ENCODE results near the gene C5orf52.
"Not testable (repeated sequence)": the region's sequence is repeated elsewhere in the genome, so short reads cannot be mapped to it uniquely, and the experiment has no call there.

The C5orf52 gene

DNA sequence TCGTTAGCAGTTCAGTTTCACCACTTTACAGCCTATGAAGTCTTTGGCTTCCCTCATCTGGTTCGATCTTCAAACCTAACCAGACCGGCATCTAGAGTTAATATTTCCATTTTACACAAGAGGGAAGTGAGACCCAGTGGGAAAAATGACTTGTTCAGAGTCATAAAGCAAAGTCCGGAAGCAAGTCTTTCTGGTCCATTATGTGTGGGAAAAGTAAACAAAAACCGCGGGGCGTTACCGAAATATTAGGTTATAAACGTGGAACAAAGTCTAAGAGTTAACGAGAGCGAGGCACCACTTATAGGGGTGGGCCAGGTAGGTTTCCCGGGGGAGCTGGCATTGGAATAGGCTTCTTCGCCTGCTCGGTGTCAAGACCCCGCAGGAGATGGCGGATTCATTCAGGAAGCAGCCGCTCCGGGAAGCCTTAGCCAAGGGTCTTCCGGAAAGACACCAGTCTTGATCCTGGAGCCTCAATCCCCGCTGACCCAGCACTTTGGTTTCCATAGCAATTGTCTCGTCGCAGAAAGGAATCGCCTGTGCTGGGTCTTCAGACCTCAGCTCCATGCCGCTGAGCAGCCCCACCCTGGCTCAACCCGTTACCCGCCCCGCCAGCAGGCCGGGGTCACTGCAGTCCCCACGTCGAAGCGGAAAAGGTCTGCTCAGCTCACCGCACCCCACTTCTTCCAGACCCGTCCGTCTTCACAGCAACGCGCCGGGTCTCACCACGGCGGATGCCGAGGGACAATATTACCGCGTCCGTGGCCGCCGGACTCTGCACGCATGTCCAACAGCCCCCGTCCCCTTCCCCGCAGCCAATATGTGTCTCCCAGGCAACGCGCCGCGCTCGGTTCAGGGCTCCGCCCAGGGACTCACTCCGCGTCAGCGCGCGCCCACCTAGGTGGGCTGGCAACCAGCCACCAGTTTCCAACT is at the start of gene C5orf52:
C5orf52 (plus strand) TSS at position 872 of the 930 bp plus-strand sequence. CDS start 82 bp downstream, outside the sequence.
- DNase-seq (ENCODE audit: low read depth) = no peak

DNA sequence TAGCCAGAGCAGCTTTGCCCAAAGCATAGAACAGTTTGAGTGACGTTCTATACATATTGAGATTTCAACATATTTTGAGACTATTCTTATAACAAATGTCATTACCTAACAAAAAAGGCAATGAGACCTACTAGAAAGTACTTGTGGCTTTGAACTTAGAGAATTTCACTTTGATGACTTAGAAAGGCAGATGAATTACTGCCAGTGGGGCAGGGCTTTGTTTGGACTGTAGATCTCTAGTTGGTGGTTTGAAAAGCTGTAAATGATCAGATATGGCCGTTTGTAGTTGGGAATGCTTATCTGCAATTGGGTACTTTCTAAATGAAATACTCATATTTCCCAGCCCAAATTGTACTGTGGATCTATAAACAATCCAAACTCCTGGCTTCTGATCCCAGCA is 47.2 kb upstream of the C5orf52 start:
- DNase-seq (ENCODE audit: low read depth) = no peak

DNA sequence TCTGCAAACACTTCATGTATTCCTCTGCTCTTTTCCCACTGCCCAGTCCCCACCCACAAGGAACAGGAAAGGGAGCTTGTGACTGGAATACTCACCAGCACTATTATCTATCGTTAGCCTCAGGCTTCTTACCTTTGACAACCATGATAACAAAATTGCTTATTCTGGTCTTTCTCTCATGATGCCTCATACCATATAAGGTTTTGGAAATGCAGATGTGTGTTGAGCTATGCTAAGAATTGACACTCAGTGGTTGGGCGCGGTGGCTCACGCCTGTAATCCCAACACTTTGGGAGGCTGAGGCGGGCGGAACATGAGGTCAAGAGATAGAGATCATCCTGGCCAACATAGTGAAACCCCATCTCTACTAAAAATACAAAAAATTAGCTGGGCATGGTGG is 44.5 kb upstream of the C5orf52 start:
- no peak for DNase-seq (ENCODE audit: low read depth)

DNA sequence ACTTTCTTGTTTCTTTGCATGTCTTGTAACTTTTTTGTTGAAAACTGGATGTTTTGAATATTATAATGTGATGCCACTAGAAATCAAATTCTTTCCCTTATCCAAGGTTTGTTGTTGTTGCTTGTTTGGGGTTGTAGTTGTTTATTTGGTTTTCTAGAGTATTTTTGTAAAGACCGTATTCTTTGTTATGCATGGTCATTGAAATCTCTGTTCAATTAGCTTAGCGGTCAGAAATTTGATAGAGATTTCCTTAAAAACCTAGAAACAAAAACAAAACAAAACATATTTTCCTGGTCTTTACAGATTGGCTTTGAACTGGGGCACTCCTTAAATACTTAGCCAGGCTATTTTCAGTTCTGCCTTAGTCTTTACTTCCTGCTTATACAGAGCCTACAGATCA is 41.0 kb upstream of the C5orf52 start:
- no peak for DNase-seq (ENCODE audit: low read depth)

DNA sequence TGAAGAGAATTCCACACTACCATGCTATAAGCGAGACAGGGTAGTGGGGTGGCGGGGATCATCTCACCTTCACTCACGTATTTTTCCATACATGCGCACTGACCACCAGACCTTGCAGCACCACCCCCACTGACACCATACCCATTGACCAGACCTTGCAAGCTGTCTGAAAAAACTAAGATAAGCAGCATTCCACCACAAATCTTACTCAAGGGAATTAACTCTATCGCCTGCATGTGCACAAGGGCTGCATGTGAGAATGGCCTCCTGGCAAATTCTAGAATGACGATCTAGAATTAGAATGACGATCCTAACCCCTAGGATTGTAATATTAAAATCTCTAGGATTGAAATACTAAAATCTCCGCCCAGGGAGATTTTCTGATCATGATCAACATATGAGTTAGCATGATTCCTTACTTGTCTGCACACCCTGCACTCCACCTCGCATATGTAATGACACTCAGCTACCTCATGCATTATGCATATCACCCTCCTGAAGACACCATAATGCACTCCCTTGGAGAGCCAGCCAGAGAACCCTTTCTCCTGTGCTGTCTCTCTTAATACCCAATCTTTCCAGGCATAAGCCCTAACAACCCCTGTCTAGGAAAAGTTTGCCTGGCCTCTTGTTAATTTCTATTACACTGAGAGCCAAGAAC is 30.8 kb upstream of the C5orf52 start:
- no peak for DNase-seq (ENCODE audit: low read depth)

DNA sequence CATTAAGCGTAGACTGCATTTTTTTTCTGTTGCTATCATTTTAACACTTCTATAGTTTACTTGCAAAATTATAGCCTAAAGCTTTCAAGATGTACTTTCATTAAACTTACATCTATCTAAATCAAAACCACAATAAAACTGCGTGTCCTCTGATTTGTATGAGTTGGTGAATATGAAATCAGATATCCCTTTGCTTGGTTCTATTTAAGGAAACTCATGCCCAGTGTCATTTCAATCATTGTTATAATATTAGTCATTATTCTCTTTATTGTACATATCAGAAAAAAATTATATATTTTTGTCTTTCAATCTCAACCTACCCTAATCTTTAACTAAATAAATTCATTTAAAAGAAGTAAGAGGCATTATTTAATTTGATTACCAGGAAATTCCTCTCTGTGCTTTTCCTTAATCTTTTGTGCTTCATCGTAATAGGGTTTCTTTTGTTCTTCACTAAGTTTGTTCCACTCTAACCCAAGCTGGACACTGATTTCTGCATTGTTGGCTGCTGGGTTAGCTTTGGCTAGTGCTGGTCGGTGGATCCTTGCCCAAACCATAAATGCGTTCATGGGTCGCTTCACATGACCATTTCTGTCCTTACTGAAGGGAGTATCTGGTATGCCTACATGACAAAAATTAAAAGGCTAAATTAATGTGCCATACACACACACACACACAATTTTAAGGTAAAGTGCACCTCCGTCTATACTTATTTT is 22.9 kb upstream of the C5orf52 start:
- no peak for DNase-seq (ENCODE audit: low read depth)

DNA sequence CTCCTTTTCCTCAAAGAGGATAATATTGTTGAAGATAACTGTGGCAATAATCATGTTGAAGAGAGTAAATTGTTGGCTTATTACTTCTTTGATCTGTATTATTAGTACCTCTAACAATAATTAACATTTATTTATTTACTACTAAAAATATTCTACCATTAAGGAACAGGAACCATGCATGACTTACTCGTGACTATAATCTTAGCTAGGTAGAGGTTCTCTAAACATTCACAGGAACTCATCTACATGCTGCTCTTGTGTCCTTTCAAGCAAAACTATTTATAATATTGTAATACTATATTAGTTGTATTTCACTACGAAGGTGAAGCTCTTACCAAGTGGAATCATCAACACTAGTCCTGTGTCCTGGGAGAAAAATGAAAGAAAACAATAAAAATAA is 22.2 kb upstream of the C5orf52 start:
- DNase-seq (ENCODE audit: low read depth) = no peak

DNA sequence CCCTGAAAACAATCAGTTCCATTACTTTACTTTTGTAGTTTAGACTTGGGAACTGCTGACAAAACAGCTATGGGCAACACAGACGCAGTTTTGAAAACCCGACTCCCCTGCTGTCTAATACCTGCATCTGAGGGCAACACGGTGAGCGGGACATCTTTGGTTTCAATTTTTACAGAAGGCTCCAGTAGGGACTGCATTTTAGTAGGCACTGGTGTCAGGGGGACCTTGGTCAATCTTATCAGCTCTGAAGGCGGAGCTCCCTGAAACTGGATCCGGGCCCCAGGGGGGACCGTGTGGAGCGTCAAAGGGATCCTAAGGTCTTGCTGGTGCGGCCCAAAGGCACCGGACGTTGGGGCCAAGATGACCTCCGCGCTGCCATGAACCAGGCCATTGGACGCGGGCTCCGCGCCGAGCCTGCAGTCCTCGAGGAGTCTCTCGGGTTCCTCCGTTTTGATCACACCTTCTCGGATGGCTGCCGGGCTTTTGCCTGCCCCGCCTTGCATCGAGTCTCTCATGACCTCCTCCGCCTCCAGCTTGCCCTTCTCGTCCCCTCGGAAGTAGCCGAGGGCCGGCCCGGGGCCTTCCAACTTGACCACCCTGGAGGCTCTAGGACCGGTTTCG is 20.2 kb upstream of the C5orf52 start:
- DNase-seq (ENCODE audit: low read depth) = no peak

DNA sequence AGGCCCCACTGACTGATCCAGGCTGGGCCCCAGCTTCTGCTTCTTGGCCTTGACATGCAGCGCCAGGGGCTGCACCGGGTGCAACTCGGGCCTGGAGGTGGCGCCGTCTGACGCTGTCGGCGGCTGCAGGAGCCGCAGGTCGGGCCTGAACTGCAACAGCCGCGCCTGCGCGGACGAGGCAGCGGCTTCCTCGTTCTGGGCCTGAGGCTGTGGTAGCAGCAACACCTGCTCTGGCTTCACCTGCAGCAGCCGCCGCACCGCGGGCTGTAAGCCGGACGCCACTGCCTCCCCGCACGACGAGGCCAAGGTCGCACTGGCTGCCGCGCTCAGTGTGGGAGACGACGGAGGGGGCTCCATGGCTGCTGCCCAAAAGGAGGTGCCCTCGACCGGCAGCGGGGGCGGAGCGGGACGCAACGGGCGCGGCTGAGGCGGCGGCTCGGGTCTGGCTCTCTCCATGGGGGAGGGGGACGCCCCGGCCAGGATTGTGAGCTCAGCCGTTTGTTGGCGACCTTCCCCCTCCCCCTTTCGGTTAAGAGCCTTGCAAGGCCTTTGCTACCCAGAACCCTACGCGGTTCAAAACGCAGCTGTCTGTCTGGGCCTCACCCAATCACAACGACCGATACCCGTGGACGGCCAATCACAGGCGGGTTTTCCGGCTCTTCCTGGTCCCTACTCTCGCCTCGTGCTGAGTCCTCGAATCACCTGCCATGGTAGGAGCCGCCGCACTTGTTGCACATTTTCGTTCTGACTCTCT is 19.5 kb upstream of the C5orf52 start:
- DNase-seq (ENCODE audit: low read depth) = peak; percentile 70

DNA sequence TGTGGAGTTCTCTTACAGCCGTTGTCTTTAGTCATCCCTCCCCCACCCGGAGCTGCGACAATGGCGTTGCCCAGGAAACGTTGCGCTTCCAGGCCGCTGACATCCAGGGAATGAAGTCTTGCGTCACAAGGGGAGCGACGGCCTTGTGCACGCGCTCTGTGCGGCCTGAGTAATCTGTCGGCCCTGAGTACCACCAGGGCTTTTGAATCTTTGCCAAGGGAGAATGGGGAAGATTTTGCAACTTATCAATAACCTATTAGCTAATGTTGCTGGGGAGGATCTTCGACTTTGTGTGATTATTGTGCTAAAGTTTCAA is 19.0 kb upstream of the C5orf52 start, which contains the start of gene SOX30:
SOX30 (minus strand) TSS at position 62 of the 316 bp plus-strand sequence. CDS start 360 bp downstream, outside the sequence.
- no peak for DNase-seq (ENCODE audit: low read depth)

DNA sequence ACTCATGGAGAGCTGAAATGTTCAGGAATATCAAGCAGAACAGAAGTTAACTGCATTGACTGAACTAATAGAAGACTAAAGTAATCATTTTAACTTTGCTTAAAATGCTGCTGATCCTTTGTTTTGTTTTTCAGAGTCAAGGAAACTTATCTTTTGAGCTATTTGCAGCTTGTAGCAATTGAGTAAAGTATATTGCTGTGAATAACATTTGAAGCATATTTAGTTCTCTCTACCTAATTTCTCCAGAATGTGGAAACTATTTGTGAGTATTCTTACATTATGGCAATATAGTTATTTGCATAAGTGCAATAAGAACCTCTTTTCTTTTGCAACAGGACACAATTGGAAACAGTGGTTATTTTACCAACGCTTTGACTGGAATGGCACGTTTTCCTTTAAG is 13.8 kb upstream of the C5orf52 start:
- DNase-seq (ENCODE audit: low read depth) = no peak

DNA sequence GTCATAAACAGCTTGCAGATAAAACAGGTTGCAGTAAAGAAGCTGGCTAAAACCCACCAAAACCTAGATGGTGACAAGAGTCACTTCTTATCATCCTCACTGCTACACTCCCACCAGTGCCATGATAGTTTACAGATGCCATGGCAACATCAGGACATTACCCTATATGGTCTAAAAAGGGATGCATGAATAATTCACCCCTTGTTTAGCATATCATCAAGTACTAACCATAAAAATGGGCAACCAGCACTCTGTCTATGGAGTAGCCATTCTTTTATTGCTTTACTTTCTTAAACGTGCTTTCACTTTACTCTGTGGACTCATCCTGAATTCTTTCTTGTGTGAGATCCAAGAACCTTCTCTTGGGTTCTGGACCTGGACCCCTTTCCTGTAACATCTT is 12.4 kb upstream of the C5orf52 start:
- no peak for DNase-seq (ENCODE audit: low read depth)

DNA sequence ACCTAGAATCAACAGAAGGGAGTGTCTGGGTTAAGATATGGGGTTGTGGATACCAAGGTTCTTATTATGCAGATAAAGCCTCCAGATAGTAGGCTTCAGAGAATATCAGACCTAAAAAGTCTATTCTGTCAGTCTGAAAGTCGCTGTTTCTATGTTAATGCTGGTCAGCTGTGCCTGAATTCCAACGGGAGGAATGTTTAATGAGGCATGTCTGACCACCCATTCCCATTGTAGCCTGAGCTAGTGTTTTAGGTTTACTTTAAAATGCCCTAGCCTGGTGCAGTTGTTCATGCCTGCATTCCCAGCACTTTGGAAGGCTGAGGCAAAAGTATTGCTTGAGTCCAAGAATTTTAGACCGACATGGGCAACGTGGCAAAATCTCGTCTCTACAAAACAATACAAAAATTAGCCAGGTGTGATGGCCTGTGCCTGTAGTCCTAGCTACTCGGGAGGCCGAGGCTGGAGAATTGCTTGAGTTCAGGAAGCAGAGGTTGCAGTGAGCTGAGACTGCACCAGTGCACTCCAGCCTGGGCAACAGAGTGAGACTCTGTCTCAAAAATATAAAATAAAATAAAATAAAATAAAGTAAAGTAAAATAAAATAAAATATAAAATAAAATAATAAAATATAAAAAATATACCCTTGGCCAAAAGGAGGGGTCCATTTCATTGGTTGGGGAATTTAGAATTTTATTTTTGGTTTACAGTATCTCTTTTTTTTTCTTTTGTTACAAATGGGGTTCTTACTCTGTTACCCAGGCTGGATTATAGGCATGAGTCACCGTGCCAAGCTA is 11.3 kb upstream of the C5orf52 start:
- DNase-seq (ENCODE audit: low read depth) = no peak

DNA sequence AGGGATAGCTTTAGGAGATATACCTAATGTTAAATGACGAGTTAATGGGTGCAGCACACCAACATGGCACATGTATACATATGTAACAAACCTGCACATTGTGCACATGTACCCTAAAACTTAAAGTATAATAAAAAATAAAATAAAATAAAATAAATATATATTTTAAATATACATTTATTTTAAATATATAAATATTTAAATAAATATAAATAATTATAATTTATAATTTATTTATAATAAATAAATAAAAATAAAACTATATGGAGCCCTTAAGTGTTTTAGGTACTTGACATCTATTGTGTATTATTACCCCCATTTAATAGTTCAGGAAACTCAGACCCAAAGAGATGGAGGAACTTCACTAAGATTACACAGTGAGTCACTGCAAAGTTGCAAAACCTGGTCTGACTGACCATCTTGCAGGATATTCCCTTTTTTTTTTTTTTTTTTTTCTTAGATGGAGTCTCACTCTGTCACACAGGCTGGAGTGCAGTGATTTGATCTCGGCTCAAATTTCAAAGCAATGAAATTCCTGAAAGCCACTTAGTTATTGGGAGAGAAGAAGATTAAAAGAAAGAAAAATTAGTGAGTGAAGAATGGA is 5.8 kb upstream of the C5orf52 start:
- no peak for DNase-seq (ENCODE audit: low read depth)

DNA sequence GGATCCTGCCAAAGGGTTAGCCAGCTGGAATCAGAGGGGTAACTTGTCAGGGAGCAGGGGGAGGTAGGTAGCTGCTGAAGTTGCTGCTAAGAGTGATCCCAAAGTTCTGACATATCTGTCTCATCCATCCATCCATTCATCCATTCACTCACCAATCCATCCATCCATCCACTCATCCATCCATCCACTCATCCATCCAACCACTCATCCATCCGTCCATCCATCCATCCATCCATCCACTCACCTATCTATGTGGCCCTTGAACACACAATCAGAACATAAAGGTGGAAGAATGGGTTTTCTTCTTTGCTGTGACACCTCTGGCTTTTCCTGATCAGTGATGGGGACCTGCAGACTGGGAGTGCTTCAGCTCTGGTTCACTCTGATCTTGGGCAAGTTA is 3.0 kb upstream of the C5orf52 start:
- DNase-seq (ENCODE audit: low read depth) = no peak

DNA sequence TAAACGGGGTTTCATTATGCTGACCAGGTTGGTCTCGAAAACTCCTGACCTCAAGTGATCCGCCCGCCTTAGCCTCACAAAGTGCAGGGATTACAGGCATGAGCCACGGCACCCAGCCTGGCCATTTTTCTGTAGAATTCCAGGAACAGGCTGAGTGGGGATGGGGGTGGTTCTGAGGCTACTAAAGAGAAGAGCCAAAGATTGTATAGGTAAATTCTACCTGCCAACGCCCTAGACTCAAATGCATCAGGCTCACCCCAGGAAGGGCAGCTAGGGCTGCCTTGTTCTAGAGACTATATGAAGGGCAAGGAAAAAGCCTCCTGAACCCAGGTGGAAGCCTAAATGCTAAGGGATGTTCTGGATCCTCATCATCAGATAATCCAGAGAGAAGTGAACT is 1.6 kb upstream of the C5orf52 start:
- DNase-seq (ENCODE audit: low read depth) = no peak

DNA sequence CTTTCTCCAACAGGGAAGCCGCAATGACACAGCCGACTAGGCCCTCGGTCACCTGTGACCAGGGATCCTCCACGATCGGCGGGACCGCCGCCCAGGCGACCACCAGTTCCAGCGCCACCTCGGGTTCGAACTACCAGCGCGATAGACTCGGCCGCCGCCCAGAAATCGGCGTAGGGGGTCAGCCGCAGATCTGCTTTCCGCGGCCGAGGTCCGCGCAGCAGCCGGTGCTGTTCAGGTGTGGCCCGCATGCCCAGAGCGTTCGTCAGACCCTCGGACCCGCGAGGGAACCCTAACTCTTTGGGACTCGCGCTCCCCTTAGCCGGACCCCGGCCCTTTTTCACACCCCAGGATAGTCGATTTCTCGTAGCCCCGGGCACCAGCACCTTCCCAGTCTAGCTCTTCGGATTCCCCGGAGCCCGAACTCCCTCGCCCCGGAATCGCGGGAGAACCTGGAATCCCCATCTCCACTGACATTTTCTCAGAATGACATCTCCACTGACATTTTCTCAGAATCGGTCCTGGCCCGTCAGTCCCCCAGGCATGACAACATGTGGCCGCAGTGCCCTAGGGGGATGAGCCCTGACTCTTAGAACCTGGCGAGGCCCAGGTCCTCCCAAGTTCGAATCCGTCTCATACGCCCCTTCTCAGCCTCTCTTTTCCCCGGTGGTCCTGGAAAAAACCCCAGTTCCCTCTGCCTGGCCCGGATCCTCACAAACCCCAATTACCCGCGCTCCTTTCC is 428 bp downstream of the C5orf52 start:
- no peak for DNase-seq (ENCODE audit: low read depth)

DNA sequence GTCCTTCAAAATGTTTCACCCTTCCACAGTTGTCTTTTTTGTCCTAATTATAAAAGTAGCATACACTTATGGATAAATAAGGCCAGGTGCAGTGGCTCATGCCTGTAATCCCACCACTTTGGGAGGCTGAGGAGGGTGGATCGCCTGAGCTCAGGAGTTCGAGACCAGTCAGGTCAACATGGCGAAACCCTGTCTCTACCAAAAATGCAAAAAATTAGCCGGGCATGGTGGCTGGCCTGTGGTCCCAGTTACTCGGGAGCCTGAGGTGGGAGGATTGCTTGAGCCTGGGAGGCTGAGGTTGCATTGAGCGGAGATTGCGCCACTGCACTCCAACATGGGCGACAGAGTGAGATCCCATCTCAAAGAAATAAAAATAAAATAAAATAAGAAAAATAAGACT is 1.6 kb downstream of the C5orf52 start:
- no peak for DNase-seq (ENCODE audit: low read depth)

DNA sequence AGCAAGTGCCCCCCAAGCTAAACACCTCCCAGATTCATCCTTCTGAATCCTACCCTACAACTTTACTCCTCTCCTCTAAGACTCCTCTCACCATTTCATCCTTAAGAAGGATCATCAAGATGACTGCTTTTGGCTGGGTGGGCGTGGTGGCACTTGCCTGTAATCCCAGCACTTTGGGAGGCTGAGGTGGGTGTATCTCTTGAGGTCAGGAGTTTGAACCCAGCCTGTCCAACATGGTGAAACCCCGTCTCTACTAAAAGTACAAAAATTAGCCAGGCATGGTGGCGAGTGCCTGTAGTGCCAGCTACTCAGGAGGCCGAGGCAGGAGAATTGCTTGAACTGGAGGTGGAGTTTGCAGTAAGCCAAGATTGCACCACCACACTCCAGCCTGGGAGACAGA is 3.0 kb downstream of the C5orf52 start:
- not testable (repeated sequence) for DNase-seq (ENCODE audit: low read depth)

DNA sequence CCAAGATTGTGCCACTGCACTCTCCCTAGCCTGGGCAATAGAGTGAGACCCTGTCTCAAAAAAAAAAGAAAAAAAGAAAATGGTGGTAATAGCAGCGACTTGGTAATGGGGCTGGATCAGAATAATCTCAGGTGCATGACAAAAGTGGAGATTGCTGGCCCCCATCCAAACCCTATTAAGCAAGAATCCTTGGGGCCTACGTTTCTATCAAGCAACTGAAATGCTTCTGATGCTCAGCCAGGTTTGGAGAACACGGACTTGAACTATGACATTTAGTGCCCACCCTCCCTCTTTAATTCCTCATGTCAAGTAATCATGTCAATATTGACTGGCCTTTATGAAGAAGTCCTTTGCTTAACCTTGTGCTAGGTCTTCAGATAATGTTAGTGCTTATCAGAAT is 6.6 kb downstream of the C5orf52 start:
- DNase-seq (ENCODE audit: low read depth) = no peak

Measured in activated T-cell treated with anti-CD3 and anti-CD28 coated beads for 24 hours (primary cell).